Measurements from ENCODE around the gene ABCA2.

ABCA2 gene

GRCh38 chr9:137037483-137037882, 9.4 kb upstream of the ABCA2 start:
- TF ChIP-seq, protein P1, sequence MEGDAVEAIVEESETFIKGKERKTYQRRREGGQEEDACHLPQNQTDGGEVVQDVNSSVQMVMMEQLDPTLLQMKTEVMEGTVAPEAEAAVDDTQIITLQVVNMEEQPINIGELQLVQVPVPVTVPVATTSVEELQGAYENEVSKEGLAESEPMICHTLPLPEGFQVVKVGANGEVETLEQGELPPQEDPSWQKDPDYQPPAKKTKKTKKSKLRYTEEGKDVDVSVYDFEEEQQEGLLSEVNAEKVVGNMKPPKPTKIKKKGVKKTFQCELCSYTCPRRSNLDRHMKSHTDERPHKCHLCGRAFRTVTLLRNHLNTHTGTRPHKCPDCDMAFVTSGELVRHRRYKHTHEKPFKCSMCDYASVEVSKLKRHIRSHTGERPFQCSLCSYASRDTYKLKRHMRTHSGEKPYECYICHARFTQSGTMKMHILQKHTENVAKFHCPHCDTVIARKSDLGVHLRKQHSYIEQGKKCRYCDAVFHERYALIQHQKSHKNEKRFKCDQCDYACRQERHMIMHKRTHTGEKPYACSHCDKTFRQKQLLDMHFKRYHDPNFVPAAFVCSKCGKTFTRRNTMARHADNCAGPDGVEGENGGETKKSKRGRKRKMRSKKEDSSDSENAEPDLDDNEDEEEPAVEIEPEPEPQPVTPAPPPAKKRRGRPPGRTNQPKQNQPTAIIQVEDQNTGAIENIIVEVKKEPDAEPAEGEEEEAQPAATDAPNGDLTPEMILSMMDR (IDR thresholded peaks at IDR 0.05; ENCODE audit: low read depth, low read length) = no peak
- Histone ChIP-seq H3K27me3 (ENCODE audit: insufficient read depth, low read depth, severe bottlenecking) (no peaks in the 10 kb centered on the region), H3K9me3 (ENCODE audit: severe bottlenecking) (no peaks in the 10 kb centered on the region), H3K36me3 (peaks cover 28% of the 10 kb centered on the region), H3K27ac (no peak overlapping the region), H3K4me3 (ENCODE audit: low read depth, low read length) (no peak overlapping the region)
- no peak for DNase-seq

- DNase-seq = no peak
- TF ChIP-seq, protein P1 (IDR thresholded peaks at IDR 0.05; ENCODE audit: low read depth, low read length) = no peak
- Histone ChIP-seq H3K4me3 (ENCODE audit: low read depth, low read length) (no peak overlapping the region), H3K36me3 (peaks cover 28% of the 10 kb centered on the region), H3K27ac (no peak overlapping the region), H3K9me3 (ENCODE audit: severe bottlenecking) (no peaks in the 10 kb centered on the region), H3K27me3 (ENCODE audit: insufficient read depth, low read depth, severe bottlenecking) (no peaks in the 10 kb centered on the region)
Observed at GRCh38 chr9:137037035-137037434, 9.0 kb upstream of the ABCA2 start.

DNA sequence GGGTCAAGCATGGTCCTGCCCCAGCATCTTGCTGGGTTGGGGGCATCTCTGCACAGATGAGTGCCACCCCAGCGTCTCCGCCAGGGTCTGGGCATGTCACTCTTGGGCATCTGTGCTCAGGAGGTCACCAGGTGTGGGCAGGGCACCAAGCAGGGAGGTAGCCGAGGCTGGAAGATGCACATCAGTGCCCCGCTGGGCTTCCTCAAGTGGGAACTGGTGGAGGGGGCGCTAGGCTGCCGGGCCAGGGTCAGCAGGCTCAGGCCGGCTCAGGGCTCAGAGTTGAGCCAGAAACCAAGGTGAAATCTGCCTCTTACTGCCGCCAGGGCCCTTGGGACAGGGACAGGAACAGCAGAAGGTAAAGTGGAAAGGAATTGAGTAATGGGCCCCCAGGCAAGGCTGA, 7.9 kb upstream of the ABCA2 start:
- Histone ChIP-seq H3K27ac (no peak overlapping the region), H3K9me3 (ENCODE audit: severe bottlenecking) (no peaks in the 10 kb centered on the region)
- no peak for DNase-seq

DNA sequence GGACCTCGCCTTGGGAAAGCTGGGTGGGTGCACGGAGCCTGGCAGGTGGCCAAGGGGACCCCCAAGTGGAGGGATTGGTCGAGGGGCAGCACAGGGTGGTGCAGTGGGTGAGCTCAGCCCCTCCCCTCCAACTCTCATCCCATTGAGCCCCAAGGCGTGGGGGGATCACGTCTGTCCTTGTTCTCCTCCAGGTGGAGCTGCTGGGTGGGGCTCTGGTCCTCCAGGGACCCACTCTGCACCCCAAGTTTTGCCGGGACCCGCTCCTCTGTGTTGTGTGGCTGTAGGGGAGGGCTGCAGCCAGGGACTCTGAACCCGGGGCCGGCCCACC, 7.4 kb upstream of the ABCA2 start:
- Histone ChIP-seq H3K36me3 (peaks cover 20% of the 10 kb centered on the region), H3K27ac (no peak overlapping the region), H3K9me3 (ENCODE audit: severe bottlenecking) (no peaks in the 10 kb centered on the region), H3K27me3 (ENCODE audit: insufficient read depth, low read depth, severe bottlenecking) (no peaks in the 10 kb centered on the region), H3K4me3 (ENCODE audit: low read depth, low read length) (no peak overlapping the region)
- no peak for DNase-seq
- TF ChIP-seq, protein P1 (IDR thresholded peaks at IDR 0.05; ENCODE audit: low read depth, low read length) = no peak

More for the DNA sequence above, 7.9 kb upstream of the ABCA2 start:
- Histone ChIP-seq H3K36me3 (peaks cover 23% of the 10 kb centered on the region), H3K4me3 (ENCODE audit: low read depth, low read length) (no peak overlapping the region), H3K27me3 (ENCODE audit: insufficient read depth, low read depth, severe bottlenecking) (no peaks in the 10 kb centered on the region)
- TF ChIP-seq, protein P1 (IDR thresholded peaks at IDR 0.05; ENCODE audit: low read depth, low read length) = no peak

DNA sequence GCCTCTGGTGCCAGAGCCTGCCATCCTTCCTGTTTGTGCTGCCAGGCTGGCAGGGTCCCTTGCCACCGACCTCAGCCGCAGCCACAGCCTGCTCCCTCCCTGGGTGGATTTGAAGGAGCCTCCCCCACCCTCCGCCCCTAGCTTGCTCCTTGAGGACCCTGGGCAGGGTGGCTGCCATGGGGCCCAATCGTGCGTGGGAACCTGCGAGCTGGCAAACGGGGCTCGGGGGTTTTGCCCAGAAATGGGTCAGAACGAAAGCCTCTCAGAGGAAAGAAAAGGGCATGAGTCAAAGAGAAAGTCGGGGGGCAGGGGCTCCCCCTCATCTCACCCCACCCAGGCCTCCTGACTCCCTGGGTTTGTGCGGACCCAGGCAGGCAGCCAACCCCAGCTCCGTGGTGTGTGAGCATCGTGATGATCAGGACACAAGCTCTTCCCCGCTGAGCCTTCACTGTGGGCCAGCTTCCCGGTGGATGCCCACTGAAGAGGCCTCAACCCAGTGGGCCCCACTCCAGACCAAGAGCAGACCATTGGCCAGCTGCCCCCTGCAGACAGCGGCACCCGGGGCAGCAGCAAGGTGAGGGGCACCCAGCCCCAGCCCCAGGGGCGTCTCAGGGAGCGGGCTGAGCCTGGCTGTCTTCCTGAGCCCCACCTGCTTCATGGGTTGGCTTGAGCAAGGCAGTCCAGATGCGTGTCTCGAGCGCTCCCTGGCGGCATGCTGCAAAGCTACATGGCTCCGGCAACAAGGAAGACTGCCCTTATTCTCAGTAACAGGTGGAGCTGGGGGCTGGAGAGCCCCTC, 6.9 kb upstream of the ABCA2 start:
- DNase-seq = peak; percentile 90
- Histone ChIP-seq H3K27ac (no peak overlapping the region), H3K4me3 (ENCODE audit: low read depth, low read length) (peak overlapping the region; percentile 9; the same call in 1 of the 2 replicates), H3K36me3 (peaks cover 18% of the 10 kb centered on the region), H3K9me3 (ENCODE audit: severe bottlenecking) (no peaks in the 10 kb centered on the region), H3K27me3 (ENCODE audit: insufficient read depth, low read depth, severe bottlenecking) (no peaks in the 10 kb centered on the region)
- TF ChIP-seq, protein P1 (IDR thresholded peaks at IDR 0.05; ENCODE audit: low read depth, low read length) = peak; percentile 96
